Measurements from ENCODE around the gene SERPINB1.

DNA sequence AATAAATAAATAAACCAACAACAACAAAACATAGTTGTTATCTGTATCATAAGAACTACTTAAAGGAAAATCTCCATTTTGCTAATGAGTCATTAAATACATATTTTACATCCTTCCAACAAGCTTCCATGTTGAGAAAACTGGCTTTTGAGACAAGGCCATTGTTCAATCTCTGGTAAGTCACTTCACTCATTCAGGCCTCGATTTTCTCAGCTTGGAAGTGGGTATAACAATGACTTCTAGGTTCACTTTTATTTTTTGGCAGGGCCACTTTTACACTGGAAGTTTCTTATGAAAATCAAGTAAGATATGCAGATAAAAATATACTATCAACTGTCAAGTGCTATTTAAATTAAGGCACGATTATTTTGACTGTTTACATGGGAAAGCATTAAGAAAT, 46.5 kb downstream of the SERPINB1 start:
- TF ChIP-seq, protein P1, sequence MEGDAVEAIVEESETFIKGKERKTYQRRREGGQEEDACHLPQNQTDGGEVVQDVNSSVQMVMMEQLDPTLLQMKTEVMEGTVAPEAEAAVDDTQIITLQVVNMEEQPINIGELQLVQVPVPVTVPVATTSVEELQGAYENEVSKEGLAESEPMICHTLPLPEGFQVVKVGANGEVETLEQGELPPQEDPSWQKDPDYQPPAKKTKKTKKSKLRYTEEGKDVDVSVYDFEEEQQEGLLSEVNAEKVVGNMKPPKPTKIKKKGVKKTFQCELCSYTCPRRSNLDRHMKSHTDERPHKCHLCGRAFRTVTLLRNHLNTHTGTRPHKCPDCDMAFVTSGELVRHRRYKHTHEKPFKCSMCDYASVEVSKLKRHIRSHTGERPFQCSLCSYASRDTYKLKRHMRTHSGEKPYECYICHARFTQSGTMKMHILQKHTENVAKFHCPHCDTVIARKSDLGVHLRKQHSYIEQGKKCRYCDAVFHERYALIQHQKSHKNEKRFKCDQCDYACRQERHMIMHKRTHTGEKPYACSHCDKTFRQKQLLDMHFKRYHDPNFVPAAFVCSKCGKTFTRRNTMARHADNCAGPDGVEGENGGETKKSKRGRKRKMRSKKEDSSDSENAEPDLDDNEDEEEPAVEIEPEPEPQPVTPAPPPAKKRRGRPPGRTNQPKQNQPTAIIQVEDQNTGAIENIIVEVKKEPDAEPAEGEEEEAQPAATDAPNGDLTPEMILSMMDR (IDR thresholded peaks at IDR 0.05 in 8 of 11, conservative IDR thresholded peaks at IDR 0.05 in 3 of 11), result no peak
- no peak for TF ChIP-seq POLR2A (IDR thresholded peaks at IDR 0.05)
